SK-N-SH (cell line): ENCODE data around the gene NTRK2. TPM values are rescaled to one million over a fixed set of nuclear protein-coding genes. Genes with fewer than 3 reads are reported as not detected.

Experiments used
- CTCF ChIA-PET: fragments of 300-600, 350-600 bp; formaldehyde crosslinking; extraction: SDS; loops from one replicate; lab custom pipeline; 2021; lab: Yijun Ruan, JAX
- POLR2A ChIA-PET: fragments of 350-600 bp; sonication (Branson Sonifier 250); formaldehyde crosslinking; extraction: SDS; loops from one replicate; lab custom pipeline; 2020; ENCODE audit warnings: antibody characterized with exemption, inconsistent platforms; lab: Yijun Ruan, JAX
- DNase-seq: peaks from one replicate; pipeline ENCODE4 v3.0.0; 2012
- H2AFZ ChIP-seq: fragments of 200-600 bp; sonication (generic); 2 replicates; pipeline ENCODE4 v1.8.1; 2016; ENCODE audit warnings: antibody characterized with exemption, mild to moderate bottlenecking, low read depth
- H3F3A ChIP-seq: fragments of 200-600 bp; sonication (generic); replicated peaks from 2 replicates; pipeline ENCODE3; 2016; ENCODE audit warnings: antibody characterized with exemption, mild to moderate bottlenecking; ENCODE audit not compliant: insufficient read depth
- H3K27ac ChIP-seq, 2 experiments: fragments of 200-500 bp in 1 of 2; fragments of 200-600 bp in 1 of 2; sonication (Bioruptor generic) in 1 of 2; sonication (generic), shearing (Covaris generic) in 1 of 2; 2 replicates each; pipeline versions ENCODE4 v1.5.1 to v1.6.1; 2014 to 2016; ENCODE audit warnings: low read depth in 2 of 2, inconsistent platforms in 1 of 2, low read length in 1 of 2, mild to moderate bottlenecking in 1 of 2, mixed read lengths in 1 of 2
- H3K27me3 ChIP-seq: fragments of 200-600 bp; sonication (generic), shearing (Covaris generic); 2 replicates; pipeline ENCODE4 v1.6.1; 2016; ENCODE audit warnings: mixed run types; ENCODE audit not compliant: insufficient read depth
- H3K36me3 ChIP-seq, 2 experiments: fragments of 200-500 bp in 1 of 2; fragments of 200-600 bp in 1 of 2; sonication (Bioruptor generic) in 1 of 2; sonication (generic) in 1 of 2; replicated peaks in 1 of 2; 2 replicates each; pipeline versions ENCODE3 to v1.5.1; 2014 to 2016; ENCODE audit warnings: low read length in 1 of 2, mild to moderate bottlenecking in 1 of 2; ENCODE audit not compliant: insufficient read depth in 2 of 2, control insufficient read depth in 1 of 2
- H3K4me1 ChIP-seq, 2 experiments: fragments of 200-500 bp in 1 of 2; fragments of 200-600 bp in 1 of 2; sonication (Bioruptor generic) in 1 of 2; sonication (generic), shearing (Covaris generic) in 1 of 2; 2 replicates each; pipeline versions ENCODE4 v1.5.1 to v1.6.1; 2014 to 2016; ENCODE audit warnings: low read depth in 1 of 2, low read length in 1 of 2, mixed run types in 1 of 2; ENCODE audit not compliant: insufficient read depth in 2 of 2, control insufficient read depth in 1 of 2
- H3K4me2 ChIP-seq: fragments of 200-600 bp; sonication (generic), shearing (Covaris generic); 2 replicates; pipeline ENCODE4 v1.6.1; 2017; ENCODE audit warnings: mixed run types
- H3K4me3 ChIP-seq, 2 experiments: fragments of 200-500 bp in 1 of 2; fragments of 200-600 bp in 1 of 2; sonication (Bioruptor generic) in 1 of 2; sonication (generic), shearing (Covaris generic) in 1 of 2; 2 replicates each; pipeline versions ENCODE4 v1.5.1 to v1.8.1; 2014 to 2016; ENCODE audit warnings: low read depth in 2 of 2, inconsistent platforms in 1 of 2, low read length in 1 of 2, mild to moderate bottlenecking in 1 of 2, mixed read lengths in 1 of 2, moderate library complexity in 1 of 2
- H3K79me2 ChIP-seq: fragments of 200-600 bp; sonication (generic); 2 replicates; pipeline ENCODE4 v1.8.1; 2017; ENCODE audit warnings: mild to moderate bottlenecking; ENCODE audit not compliant: insufficient read depth
- H3K9ac ChIP-seq: fragments of 200-600 bp; sonication (generic); 2 replicates; pipeline ENCODE4 v1.6.1; 2017; ENCODE audit warnings: mixed run types
- H3K9me2 ChIP-seq: fragments of 200-600 bp; sonication (generic); 2 replicates; pipeline ENCODE4 v1.6.1; 2017; ENCODE audit warnings: mixed run types
- H3K9me3 ChIP-seq: fragments of 200-600 bp; sonication (generic); 2 replicates; pipeline ENCODE4 v1.6.1; 2017; ENCODE audit warnings: mixed run types, mild to moderate bottlenecking, moderate library complexity
- H4K20me1 ChIP-seq: fragments of 200-600 bp; sonication (generic); 2 replicates; pipeline ENCODE4 v1.6.1; 2017; ENCODE audit warnings: mild to moderate bottlenecking, mixed run types; ENCODE audit not compliant: insufficient read depth
- CHD2 ChIP-seq: fragments of 150-350 bp; IDR thresholded peaks from 2 replicates; pipeline ENCODE4 v1.6.1; 2018; ENCODE audit warnings: low read length; ENCODE audit not compliant: partially characterized antibody
- FOXJ3 ChIP-seq: sonication (generic); formaldehyde crosslinking; IDR thresholded peaks from 2 replicates; pipeline ENCODE4 v1.5.1; 2020; ENCODE audit warnings: mild to moderate bottlenecking, missing genetic modification reagents
- GABPA ChIP-seq: IDR thresholded peaks from 2 replicates; pipeline ENCODE4 v1.4.0; 2012; ENCODE audit warnings: low read depth, mild to moderate bottlenecking
- GATA2 ChIP-seq: sonication (generic); formaldehyde crosslinking; IDR thresholded peaks from 2 replicates; pipeline ENCODE4 v1.5.0; 2020; ENCODE audit warnings: mild to moderate bottlenecking, missing genetic modification reagents
- MEF2A ChIP-seq: IDR thresholded peaks from 2 replicates; pipeline ENCODE4 v1.4.0; 2012; ENCODE audit warnings: low read depth, borderline replicate concordance
- RAD21 ChIP-seq: IDR thresholded peaks from 2 replicates; pipeline ENCODE4 v1.6.1; 2012; ENCODE audit warnings: mild to moderate bottlenecking, low read length
- RCOR1 ChIP-seq: fragments of 150-350 bp; IDR thresholded peaks from 2 replicates; pipeline ENCODE4 v1.6.1; 2017; ENCODE audit warnings: antibody characterized with exemption, low read length
- RXRA ChIP-seq: IDR thresholded peaks from 2 replicates; pipeline ENCODE4 v1.4.0; 2012; ENCODE audit warnings: low read depth, mild to moderate bottlenecking, borderline replicate concordance
- TAF1 ChIP-seq: IDR thresholded peaks from 2 replicates; pipeline ENCODE4 v1.6.1; 2012; ENCODE audit warnings: low read depth, mild to moderate bottlenecking, low read length, moderate library complexity, borderline replicate concordance
- WGBS: methylation state at CpG from one replicate; pipeline ENCODE4 v1.1.6; 2017; ENCODE audit warnings: low lambda C conversion rate; 5-methylcytosine and 5-hydroxymethylcytosine counted together
- polyA plus RNA-seq, 3 experiments: library from polyadenylated mRNA; depleted of rRNA; stranded (reverse); fragments of >200 nt; gene quantifications; 2 replicates each; pipeline ENCODE4 v1.2.3, GENCODE V29; 2012
- TF ChIP-seq, protein P1 (sequence below): IDR thresholded peaks from 2 replicates; pipeline ENCODE4 v1.4.0; 2012; ENCODE audit warnings: low read depth, borderline replicate concordance
- TF ChIP-seq, protein P2 (sequence below): IDR thresholded peaks from 2 replicates; pipeline ENCODE4 v1.4.0; 2012; ENCODE audit warnings: low read depth
- TF ChIP-seq, protein P3 (sequence below): IDR thresholded peaks from 2 replicates; pipeline ENCODE4; 2012
- TF ChIP-seq, protein P4 (sequence below): fragments of 150-350 bp; IDR thresholded peaks from 2 replicates; pipeline ENCODE4 v1.6.1; 2016; ENCODE audit warnings: mild to moderate bottlenecking, low read depth, low read length
- TF ChIP-seq, protein P5 (sequence below): IDR thresholded peaks from 2 replicates; pipeline ENCODE4 v1.6.1; 2012; ENCODE audit warnings: mild to moderate bottlenecking, low read depth, low read length, moderate library complexity

The NTRK2 gene
- polyA plus RNA-seq, 1 of the 3 experiments (the other 2 are of a cell fraction): 0.05 TPM

- POLR2A ChIA-PET: no interaction called here
- Histone ChIP-seq H2AFZ (no peak overlapping the region), H3K36me3 (no peaks in the 10 kb centered on the region), H3K4me2 (no peak overlapping the region), H3K9ac (no peak overlapping the region), H3F3A (no peaks in the 10 kb centered on the region), H3K27ac (no peak overlapping the region), H3K79me2 (no peaks in the 10 kb centered on the region), H3K4me1 (no peaks in the 10 kb centered on the region), H3K9me2 (no peaks in the 10 kb centered on the region), H3K27me3 (no peaks in the 10 kb centered on the region), H3K9me3 (no peaks in the 10 kb centered on the region), H4K20me1 (no peaks in the 10 kb centered on the region), H3K4me3 (no peak overlapping the region)
- TF ChIP-seq RXRA (no peak), GATA2 (CRISPR knock-in tag) (no peak), RCOR1 (no peak), FOXJ3 (CRISPR knock-in tag) (no peak), RAD21 (no peak), MEF2A (no peak), TAF1 (no peak), GABPA (no peak), CHD2 (no peak)
- TF ChIP-seq, protein P1, sequence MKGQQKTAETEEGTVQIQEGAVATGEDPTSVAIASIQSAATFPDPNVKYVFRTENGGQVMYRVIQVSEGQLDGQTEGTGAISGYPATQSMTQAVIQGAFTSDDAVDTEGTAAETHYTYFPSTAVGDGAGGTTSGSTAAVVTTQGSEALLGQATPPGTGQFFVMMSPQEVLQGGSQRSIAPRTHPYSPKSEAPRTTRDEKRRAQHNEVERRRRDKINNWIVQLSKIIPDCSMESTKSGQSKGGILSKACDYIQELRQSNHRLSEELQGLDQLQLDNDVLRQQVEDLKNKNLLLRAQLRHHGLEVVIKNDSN: no peak
- TF ChIP-seq, protein P2, sequence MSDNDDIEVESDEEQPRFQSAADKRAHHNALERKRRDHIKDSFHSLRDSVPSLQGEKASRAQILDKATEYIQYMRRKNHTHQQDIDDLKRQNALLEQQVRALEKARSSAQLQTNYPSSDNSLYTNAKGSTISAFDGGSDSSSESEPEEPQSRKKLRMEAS: no peak
- TF ChIP-seq, protein P3, sequence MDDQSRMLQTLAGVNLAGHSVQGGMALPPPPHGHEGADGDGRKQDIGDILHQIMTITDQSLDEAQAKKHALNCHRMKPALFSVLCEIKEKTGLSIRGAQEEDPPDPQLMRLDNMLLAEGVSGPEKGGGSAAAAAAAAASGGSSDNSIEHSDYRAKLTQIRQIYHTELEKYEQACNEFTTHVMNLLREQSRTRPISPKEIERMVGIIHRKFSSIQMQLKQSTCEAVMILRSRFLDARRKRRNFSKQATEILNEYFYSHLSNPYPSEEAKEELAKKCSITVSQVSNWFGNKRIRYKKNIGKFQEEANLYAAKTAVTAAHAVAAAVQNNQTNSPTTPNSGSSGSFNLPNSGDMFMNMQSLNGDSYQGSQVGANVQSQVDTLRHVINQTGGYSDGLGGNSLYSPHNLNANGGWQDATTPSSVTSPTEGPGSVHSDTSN: no peak
- TF ChIP-seq, protein P4, sequence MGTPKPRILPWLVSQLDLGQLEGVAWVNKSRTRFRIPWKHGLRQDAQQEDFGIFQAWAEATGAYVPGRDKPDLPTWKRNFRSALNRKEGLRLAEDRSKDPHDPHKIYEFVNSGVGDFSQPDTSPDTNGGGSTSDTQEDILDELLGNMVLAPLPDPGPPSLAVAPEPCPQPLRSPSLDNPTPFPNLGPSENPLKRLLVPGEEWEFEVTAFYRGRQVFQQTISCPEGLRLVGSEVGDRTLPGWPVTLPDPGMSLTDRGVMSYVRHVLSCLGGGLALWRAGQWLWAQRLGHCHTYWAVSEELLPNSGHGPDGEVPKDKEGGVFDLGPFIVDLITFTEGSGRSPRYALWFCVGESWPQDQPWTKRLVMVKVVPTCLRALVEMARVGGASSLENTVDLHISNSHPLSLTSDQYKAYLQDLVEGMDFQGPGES: no peak
- TF ChIP-seq, protein P5, sequence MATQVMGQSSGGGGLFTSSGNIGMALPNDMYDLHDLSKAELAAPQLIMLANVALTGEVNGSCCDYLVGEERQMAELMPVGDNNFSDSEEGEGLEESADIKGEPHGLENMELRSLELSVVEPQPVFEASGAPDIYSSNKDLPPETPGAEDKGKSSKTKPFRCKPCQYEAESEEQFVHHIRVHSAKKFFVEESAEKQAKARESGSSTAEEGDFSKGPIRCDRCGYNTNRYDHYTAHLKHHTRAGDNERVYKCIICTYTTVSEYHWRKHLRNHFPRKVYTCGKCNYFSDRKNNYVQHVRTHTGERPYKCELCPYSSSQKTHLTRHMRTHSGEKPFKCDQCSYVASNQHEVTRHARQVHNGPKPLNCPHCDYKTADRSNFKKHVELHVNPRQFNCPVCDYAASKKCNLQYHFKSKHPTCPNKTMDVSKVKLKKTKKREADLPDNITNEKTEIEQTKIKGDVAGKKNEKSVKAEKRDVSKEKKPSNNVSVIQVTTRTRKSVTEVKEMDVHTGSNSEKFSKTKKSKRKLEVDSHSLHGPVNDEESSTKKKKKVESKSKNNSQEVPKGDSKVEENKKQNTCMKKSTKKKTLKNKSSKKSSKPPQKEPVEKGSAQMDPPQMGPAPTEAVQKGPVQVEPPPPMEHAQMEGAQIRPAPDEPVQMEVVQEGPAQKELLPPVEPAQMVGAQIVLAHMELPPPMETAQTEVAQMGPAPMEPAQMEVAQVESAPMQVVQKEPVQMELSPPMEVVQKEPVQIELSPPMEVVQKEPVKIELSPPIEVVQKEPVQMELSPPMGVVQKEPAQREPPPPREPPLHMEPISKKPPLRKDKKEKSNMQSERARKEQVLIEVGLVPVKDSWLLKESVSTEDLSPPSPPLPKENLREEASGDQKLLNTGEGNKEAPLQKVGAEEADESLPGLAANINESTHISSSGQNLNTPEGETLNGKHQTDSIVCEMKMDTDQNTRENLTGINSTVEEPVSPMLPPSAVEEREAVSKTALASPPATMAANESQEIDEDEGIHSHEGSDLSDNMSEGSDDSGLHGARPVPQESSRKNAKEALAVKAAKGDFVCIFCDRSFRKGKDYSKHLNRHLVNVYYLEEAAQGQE: no peak
- DNase-seq: no peak
- CTCF ChIA-PET: interaction anchor here (0.6 kb wide), 1 partner anchor 128 kb away, joined by 3 read pairs; no protein-coding TSS in a partner anchor
- 56% methylated on average over 2 of the region's 2 CpGs for WGBS
Measured at GRCh38 chr9:84988621-84989020, 319.1 kb downstream of the NTRK2 start.
